Muscle of leg (tissue), 16 donors: Measurements from ENCODE around the gene IDH2. TPM values are rescaled to one million over a fixed set of nuclear protein-coding genes. Genes with fewer than 3 reads are reported as not detected.
A peak's percentile ranks its signal among the peaks of the same experiment; 100 is the strongest.
"Not testable (repeated sequence)": the region's sequence is repeated elsewhere in the genome, so short reads cannot be mapped to it uniquely, and the experiment has no call there.

Experiments
- DNase-seq: peaks from one replicate; pipeline ENCODE4 v3.0.0; 2013
- H3K27ac ChIP-seq: one replicate; pipeline ENCODE4 v1.5.1; 2013; ENCODE audit warnings: mild to moderate bottlenecking, low read length, control low read depth
- H3K27me3 ChIP-seq: one replicate; pipeline ENCODE4 v1.6.1; 2013; ENCODE audit warnings: low read length; ENCODE audit not compliant: control insufficient read depth, insufficient read depth
- H3K36me3 ChIP-seq: one replicate; pipeline ENCODE4 v1.6.1; 2013; ENCODE audit warnings: low read length; ENCODE audit not compliant: control insufficient read depth, insufficient read depth
- H3K4me1 ChIP-seq: one replicate; pipeline ENCODE4 v1.6.1; 2013; ENCODE audit warnings: low read length; ENCODE audit not compliant: control insufficient read depth, insufficient read depth
- H3K4me3 ChIP-seq: one replicate; pipeline ENCODE4 v1.5.1; 2013; ENCODE audit warnings: low read length, control low read depth
- H3K9me3 ChIP-seq: replicated peaks from 2 replicates; pipeline ENCODE4 v1.6.1; 2013; ENCODE audit warnings: low read depth, low read length; ENCODE audit not compliant: control insufficient read depth
- WGBS: methylation state at CpG from one replicate; pipeline ENCODE4 v1.1.5; 2013; ENCODE audit warnings: missing lambda C conversion rate; ENCODE audit not compliant: insufficient coverage; 5-methylcytosine and 5-hydroxymethylcytosine counted together
- long read RNA-seq, 11 donors: transcript quantifications; one replicate each; lab custom pipeline, GENCODE V29; 2026
- polyA plus RNA-seq, 8 donors: library from polyadenylated mRNA; unstranded; fragments of 120-200 nt; gene quantifications; one replicate each; pipeline versions ENCODE4 v1.2.1 to v1.2.3, GENCODE V29; 2013; ENCODE audit warnings: inconsistent platforms in 1 of 8, low replicate concordance in 1 of 8; ENCODE audit not compliant: insufficient read length in 8 of 8, insufficient read depth in 1 of 8
- total RNA-seq: library from RNA; stranded (reverse); fragments of 120-200 nt; gene quantifications from one replicate; pipeline ENCODE4 v1.2.4, GENCODE V29; 2013

IDH2 gene
- 215 TPM for total RNA-seq
- 100 to 1,000 TPM; 232 to 286 (median 263) TPM for polyA plus RNA-seq
- long read RNA-seq, donor 1, transcript IDH2-201 (11 exons, 2,694 nt): major isoform, 45 of 46 reads
- long read RNA-seq, donor 1, partial matches to known transcripts: 0 of 46 reads
- long read RNA-seq, donor 1, other reads (novel, unspliced or antisense): 0 of 46 reads
- long read RNA-seq, donor 2, partial matches to known transcripts: 0 of 2 reads
- long read RNA-seq, donor 2, other reads (novel, unspliced or antisense): 0 of 2 reads
- long read RNA-seq, donor 3, transcript IDH2-201 (11 exons, 2,694 nt): major isoform, 102 of 116 reads
- long read RNA-seq, donor 3, partial matches to known transcripts: 11 of 116 reads
- long read RNA-seq, donor 3, other reads (novel, unspliced or antisense): 0 of 116 reads
- long read RNA-seq, donor 4, transcript IDH2-201 (11 exons, 2,694 nt): major isoform, 57 of 78 reads
- long read RNA-seq, donor 4, partial matches to known transcripts: 19 of 78 reads
- long read RNA-seq, donor 4, other reads (novel, unspliced or antisense): 0 of 78 reads
- long read RNA-seq, donor 5, transcript IDH2-201 (11 exons, 2,694 nt): major isoform, 144 of 193 reads
- long read RNA-seq, donor 5, transcript IDH2-204 (9 exons, 1,449 nt): minor isoform, 5 of 193 reads
- long read RNA-seq, donor 5, partial matches to known transcripts: 44 of 193 reads
- long read RNA-seq, donor 5, other reads (novel, unspliced or antisense): 0 of 193 reads
- long read RNA-seq, donor 6, transcript IDH2-201 (11 exons, 2,694 nt): major isoform, 153 of 205 reads
- long read RNA-seq, donor 6, transcript IDH2-204 (9 exons, 1,449 nt): minor isoform, 12 of 205 reads
- long read RNA-seq, donor 6, partial matches to known transcripts: 40 of 205 reads
- long read RNA-seq, donor 6, other reads (novel, unspliced or antisense): 0 of 205 reads
- long read RNA-seq, donor 7, transcript IDH2-201 (11 exons, 2,694 nt): major isoform, 84 of 136 reads
- long read RNA-seq, donor 7, partial matches to known transcripts: 49 of 136 reads
- long read RNA-seq, donor 7, other reads (novel, unspliced or antisense): 0 of 136 reads
- long read RNA-seq, donor 8, transcript IDH2-204 (9 exons, 1,449 nt): minor isoform, 6 of 46 reads
- long read RNA-seq, donor 8, transcript IDH2-201 (11 exons, 2,694 nt): major isoform, 40 of 46 reads
- long read RNA-seq, donor 8, partial matches to known transcripts: 0 of 46 reads
- long read RNA-seq, donor 8, other reads (novel, unspliced or antisense): 0 of 46 reads
- long read RNA-seq, donor 9, transcript IDH2-201 (11 exons, 2,694 nt): major isoform, 47 of 62 reads
- long read RNA-seq, donor 9, partial matches to known transcripts: 12 of 62 reads
- long read RNA-seq, donor 9, other reads (novel, unspliced or antisense): 0 of 62 reads
- long read RNA-seq, donor 10, transcript IDH2-201 (11 exons, 2,694 nt): major isoform, 94 of 113 reads
- long read RNA-seq, donor 10, transcript IDH2-204 (9 exons, 1,449 nt): minor isoform, 5 of 113 reads
- long read RNA-seq, donor 10, partial matches to known transcripts: 14 of 113 reads
- long read RNA-seq, donor 10, other reads (novel, unspliced or antisense): 0 of 113 reads
- long read RNA-seq, donor 11, transcript IDH2-201 (11 exons, 2,694 nt): major isoform, 66 of 77 reads
- long read RNA-seq, donor 11, partial matches to known transcripts: 10 of 77 reads
- long read RNA-seq, donor 11, other reads (novel, unspliced or antisense): 0 of 77 reads

- peaks cover 61% of the 10 kb centered on the region for H3K4me1 ChIP-seq
- H3K9me3 ChIP-seq: no peaks in the 10 kb centered on the region
- H3K4me3 ChIP-seq: peak within 1 kb of the TSS; percentile 71
- peak within 1 kb of the TSS; percentile 96 for H3K27ac ChIP-seq
- DNase-seq: peak; percentile 90
- WGBS: under 1% methylated on average over 104 of the region's 104 CpGs
- no peaks in the 10 kb centered on the region for H3K27me3 ChIP-seq
- no peaks in the 10 kb centered on the region for H3K36me3 ChIP-seq
Observed at GRCh38 chr15:90101969-90102890, at the start of gene IDH2. Gene IDH2 (minus strand): TSS chr15:90102468. CDS start chr15:90102390, 78 bp downstream.

DNA sequence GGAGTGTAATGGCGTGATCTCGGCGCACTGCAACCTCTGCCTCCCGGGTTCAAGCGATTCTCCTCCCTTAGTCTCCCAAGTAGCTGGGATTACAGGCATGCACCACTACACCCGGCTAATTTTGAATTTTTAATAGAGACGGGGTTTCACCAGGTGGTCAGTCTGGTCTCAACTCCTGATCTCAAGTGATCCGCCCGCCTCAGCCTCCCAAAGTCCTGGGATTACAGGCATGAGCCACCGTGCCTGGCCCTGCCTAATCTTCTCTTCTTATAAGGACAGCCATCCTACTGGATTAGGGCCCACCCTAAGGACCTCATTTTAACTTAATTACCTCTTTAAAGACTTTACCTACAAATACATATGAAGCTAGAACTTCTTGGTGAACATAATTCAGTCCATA lies 48.3 kb upstream of the IDH2 start:
- H3K27me3 ChIP-seq, H3K27ac ChIP-seq, H3K4me1 ChIP-seq, H3K9me3 ChIP-seq, H3K4me3 ChIP-seq, H3K36me3 ChIP-seq, DNase-seq: not testable (repeated sequence)
- WGBS: 90% methylated on average over 6 of the region's 10 CpGs

DNA sequence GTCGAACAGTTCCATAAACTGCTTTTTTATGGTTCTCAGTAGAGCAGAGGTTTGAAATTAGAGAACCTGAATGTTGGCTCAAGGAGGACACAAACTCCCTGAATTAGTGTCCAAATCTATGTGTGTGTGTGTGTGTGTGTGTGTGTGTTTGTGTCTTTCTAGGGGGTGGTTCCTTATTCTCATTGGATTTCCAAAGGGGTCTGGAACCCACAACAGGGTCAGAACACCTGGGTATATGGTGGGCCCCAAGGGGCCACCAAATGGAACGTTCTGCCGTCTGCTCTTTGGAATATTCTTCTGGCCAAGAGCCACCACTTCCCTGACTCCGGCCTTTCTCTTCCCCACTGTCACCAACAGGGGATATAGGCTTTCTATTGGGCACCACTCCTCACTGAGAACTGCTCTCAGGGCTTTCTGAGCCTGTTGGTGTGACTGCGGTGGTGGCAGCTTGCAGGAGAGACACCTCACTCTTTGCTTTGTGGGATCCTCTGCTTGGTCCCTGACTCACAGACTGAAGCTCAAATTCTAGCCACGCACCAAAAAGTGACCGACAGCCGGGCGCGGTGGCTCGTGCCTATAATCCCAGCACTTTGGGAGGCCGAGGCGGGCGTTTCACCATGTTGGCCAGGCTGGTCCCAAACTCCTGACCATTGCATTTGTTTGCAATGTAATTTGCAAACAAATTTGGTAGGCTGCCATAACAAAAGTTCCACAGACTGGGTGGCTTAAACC lies 47.5 kb upstream of the IDH2 start:
- no peak overlapping the region for H3K27ac ChIP-seq
- H3K27me3 ChIP-seq: no peaks in the 10 kb centered on the region
- H3K9me3 ChIP-seq: no peaks in the 10 kb centered on the region
- peaks cover 7% of the 10 kb centered on the region for H3K4me1 ChIP-seq
- H3K4me3 ChIP-seq: no peak overlapping the region
- H3K36me3 ChIP-seq: no peaks in the 10 kb centered on the region
- no peak for DNase-seq
- WGBS: 80% methylated on average over 12 of the region's 14 CpGs

DNA sequence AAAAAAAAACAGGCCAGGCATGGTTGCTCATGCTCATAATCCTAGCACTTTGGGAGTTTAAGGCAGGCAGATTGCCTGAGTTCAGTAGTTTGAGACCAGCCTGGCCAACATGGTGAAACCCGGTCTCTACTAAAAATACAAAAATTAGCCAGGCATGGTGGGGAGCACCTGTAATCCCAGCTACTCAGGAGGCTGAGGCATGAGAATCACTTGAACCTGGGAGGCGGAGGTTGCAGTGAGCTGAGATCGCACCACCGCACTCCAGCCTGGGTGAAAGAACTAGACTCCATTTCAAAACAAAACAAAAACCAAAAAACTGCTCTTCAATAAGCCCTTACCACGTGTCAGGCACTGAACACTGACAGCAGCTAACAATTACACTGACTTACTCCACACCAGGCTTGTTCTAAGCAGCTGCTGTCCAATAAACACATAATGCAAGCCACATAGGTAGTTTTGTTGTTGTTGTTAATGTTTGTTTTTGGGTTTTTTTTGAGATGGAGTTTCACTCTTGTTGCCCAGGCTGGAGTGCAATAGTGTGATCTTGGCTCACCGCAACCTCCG lies 44.0 kb upstream of the IDH2 start:
- peaks cover 15% of the 10 kb centered on the region for H3K4me1 ChIP-seq
- WGBS: no CpG with 5 or more reads among the region's 7 CpGs
- not testable (repeated sequence) for H3K27ac ChIP-seq, DNase-seq, H3K9me3 ChIP-seq, H3K36me3 ChIP-seq, H3K27me3 ChIP-seq, H3K4me3 ChIP-seq

- 67% methylated on average over 4 of the region's 4 CpGs for WGBS
- no peaks in the 10 kb centered on the region for H3K27me3 ChIP-seq
Observed at GRCh38 chr15:90145761-90146160, 43.5 kb upstream of the IDH2 start.

DNA sequence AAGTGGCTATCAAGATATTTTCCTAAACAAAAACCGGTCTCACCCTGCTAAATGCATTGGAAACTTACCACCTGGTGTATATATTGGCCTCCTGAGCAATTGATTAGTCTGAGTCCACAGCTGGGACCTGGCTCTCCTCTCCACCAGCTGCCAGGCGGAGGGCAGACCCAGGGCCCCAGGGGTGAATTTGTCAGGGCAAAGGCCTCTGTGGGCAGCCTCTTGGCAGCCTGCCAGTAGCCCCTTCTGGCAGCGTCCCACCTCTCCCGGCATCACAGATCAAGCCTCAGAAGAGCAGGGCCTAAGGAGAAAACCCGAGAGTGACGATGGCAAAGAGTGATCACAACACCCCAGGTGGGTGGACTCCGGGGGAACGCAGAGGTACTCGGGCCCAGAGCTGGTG lies 43.0 kb upstream of the IDH2 start:
- no peaks in the 10 kb centered on the region for H3K9me3 ChIP-seq
- WGBS: 54% methylated on average over 6 of the region's 9 CpGs
- H3K36me3 ChIP-seq: no peaks in the 10 kb centered on the region

More at GRCh38 chr15:90145761-90146160, 43.5 kb upstream of the IDH2 start:
- H3K4me1 ChIP-seq: peaks cover 15% of the 10 kb centered on the region
- no peaks in the 10 kb centered on the region for H3K9me3 ChIP-seq
- no peaks in the 10 kb centered on the region for H3K36me3 ChIP-seq
- H3K27ac ChIP-seq: no peak overlapping the region
- no peak overlapping the region for H3K4me3 ChIP-seq
- DNase-seq: no peak

GRCh38 chr15:90143166-90143655 lies 40.9 kb upstream of the IDH2 start:
- 24% methylated on average over 9 of the region's 12 CpGs for WGBS
- no peaks in the 10 kb centered on the region for H3K9me3 ChIP-seq
- no peak overlapping the region for H3K4me3 ChIP-seq
- no peaks in the 10 kb centered on the region for H3K36me3 ChIP-seq
- H3K27ac ChIP-seq: peak overlapping the region; percentile 47
- no peaks in the 10 kb centered on the region for H3K27me3 ChIP-seq
- peaks cover 15% of the 10 kb centered on the region for H3K4me1 ChIP-seq
- DNase-seq: peak; percentile 68

More for the DNA sequence above, 43.0 kb upstream of the IDH2 start:
- Histone ChIP-seq H3K4me1 (peaks cover 15% of the 10 kb centered on the region), H3K27ac (no peak overlapping the region), H3K4me3 (no peak overlapping the region), H3K27me3 (no peaks in the 10 kb centered on the region)
- DNase-seq: no peak
